HL-60 (cell line): ENCODE results near the gene STK25.

Experiments
- CTCF ChIP-seq: IDR thresholded peaks from one replicate; pipeline ENCODE4 v1.5.1; 2011; ENCODE audit warnings: low read length, control low read depth, inconsistent platforms; ENCODE audit not compliant: insufficient read depth
- GABPA ChIP-seq: IDR thresholded peaks from 2 replicates; pipeline ENCODE4 v1.6.1; 2012; ENCODE audit warnings: low read depth
- POLR2AphosphoS5 ChIP-seq: IDR thresholded peaks from 2 replicates; pipeline ENCODE4 v1.6.1; 2012; ENCODE audit warnings: low read depth
- REST ChIP-seq: IDR thresholded peaks from 2 replicates; pipeline ENCODE4 v1.6.1; 2012; ENCODE audit warnings: low read depth; ENCODE audit not compliant: insufficient replicate concordance
- SPI1 ChIP-seq: IDR thresholded peaks from 2 replicates; pipeline ENCODE4 v1.6.1; 2012; ENCODE audit warnings: low read depth, mild to moderate bottlenecking, borderline replicate concordance

DNA sequence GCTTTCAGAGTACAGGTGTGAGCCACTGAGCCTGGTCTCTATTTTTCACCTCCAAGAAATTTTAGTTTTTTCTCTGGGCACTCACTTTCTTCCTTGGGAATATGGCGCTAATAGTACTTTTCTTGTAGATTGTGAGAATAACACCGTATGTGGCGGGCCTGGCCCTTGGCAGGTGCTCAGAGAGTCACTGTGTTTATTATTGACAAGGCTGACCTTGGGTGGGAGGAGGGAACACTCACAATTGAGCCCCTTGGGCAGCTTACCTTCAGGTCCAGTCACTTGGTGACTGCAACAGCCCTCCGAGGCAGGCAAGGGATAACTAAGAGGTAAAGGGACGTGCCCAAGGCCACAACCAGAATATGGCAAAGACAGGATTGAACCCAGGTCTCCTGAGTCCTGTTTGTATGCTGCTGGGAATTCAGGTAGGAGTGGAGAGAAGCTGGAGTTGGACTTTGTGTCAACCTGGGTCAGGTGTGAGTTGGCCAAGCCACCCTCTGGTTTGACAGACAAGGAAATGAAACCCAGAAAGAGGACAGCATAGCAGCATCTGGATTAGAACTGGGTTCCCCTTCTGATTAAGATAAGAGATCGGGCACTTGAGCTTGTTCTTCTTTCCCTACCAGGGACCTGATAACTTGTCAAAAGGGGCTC is 2.8 kb upstream of the STK25 start:
- no peak for TF ChIP-seq CTCF
- TF ChIP-seq REST, result no peak
- no peak for TF ChIP-seq POLR2AphosphoS5
- no peak for TF ChIP-seq GABPA
- no peak for TF ChIP-seq SPI1
